NCI-H2081 treated with DMSO at 0.1 percent for 48 hours (cell line): ENCODE measurements around the gene LMLN.
"Not testable (repeated sequence)": the region's sequence is repeated elsewhere in the genome, so short reads cannot be mapped to it uniquely, and the experiment has no call there.

Experiments used
- DNase-seq: peaks from one replicate; lab custom pipeline; 2025; lab: John Stamatoyannopoulos, UW

Gene LMLN

GRCh38 chr3:197956626-197956988 is 3.4 kb upstream of the LMLN start:
- DNase-seq: no peak

DNA sequence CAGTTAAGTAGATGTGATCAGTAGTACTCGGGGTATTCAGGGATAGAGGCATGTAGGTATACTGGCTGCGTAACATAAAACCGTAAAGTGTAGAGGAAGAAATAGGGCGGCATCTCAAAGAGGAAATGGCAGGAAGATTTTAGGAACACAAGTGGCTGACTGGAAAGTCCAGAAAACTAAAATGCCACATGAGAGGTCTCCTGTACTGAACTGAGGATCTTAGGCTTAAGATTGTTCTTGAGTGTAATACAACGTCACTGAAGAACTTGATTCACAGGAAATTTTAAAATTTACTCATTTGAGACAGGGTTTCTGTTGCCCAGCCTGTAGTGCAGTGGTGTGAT is 2.3 kb upstream of the LMLN start:
- no peak for DNase-seq

- no peak for DNase-seq
Measured at GRCh38 chr3:197958346-197958745, 1.7 kb upstream of the LMLN start.

GRCh38 chr3:197958848-197959247 is 1.2 kb upstream of the LMLN start:
- DNase-seq: not testable (repeated sequence)

DNA sequence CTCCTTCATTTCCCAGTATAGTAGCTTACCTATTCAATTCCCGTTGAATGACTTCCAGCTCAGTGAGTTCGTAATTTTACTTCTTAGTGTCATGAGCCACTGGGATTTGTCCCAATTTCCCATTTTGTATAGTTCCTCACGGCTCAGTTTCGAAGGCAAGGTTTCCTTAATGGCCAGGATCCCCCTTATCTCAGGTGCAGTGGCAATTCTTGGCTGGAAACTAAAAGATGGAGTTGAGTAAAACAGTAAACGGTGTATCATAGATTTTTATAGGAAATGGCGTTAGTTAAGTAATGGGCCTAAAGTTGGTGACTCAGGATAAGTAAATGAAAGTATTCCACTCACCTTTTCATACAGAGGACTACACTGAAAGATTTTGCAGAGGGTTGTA is 522 bp upstream of the LMLN start:
- DNase-seq: no peak

- DNase-seq: no peak
Measured at GRCh38 chr3:197960694-197961581, 921 bp downstream of the LMLN start.

GRCh38 chr3:197961582-197961945 is 1.5 kb downstream of the LMLN start:
- DNase-seq: no peak

- no peak for DNase-seq
Measured at GRCh38 chr3:197963019-197963637, 3.1 kb downstream of the LMLN start.

- not testable (repeated sequence) for DNase-seq
Measured at GRCh38 chr3:197967337-197967989, 7.4 kb downstream of the LMLN start.

- no peak for DNase-seq
Measured at GRCh38 chr3:197970588-197970987, 10.6 kb downstream of the LMLN start.

- no peak for DNase-seq
Measured at GRCh38 chr3:197974016-197974415, 14.0 kb downstream of the LMLN start.

GRCh38 chr3:197975311-197975710 is 15.3 kb downstream of the LMLN start:
- no peak for DNase-seq

GRCh38 chr3:197983076-197983475 is 23.1 kb downstream of the LMLN start:
- DNase-seq: no peak

- no peak for DNase-seq
Measured at GRCh38 chr3:197989651-197990050, 29.6 kb downstream of the LMLN start.

GRCh38 chr3:197994736-197995135 is 34.7 kb downstream of the LMLN start:
- DNase-seq: no peak

DNA sequence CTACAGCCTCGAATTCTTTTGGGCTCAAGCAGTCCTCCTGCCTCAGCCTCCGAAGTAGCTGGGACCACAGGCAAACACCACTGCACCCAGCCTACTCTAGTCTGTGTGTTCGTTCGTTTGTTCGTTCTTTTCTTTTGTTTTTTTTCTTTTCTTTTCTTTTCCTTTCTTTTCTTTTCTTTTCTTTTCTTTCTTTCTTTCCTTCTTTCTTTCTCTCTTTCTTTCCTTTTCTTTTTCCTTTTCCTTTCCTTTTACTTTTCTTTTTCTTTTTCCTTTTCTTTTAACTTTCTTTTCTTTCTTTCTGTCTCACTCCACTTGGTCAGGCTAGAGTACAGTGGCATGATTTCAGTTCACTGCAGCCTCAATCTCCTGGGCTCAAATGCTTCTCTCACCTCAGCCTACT is 36.8 kb downstream of the LMLN start:
- no peak for DNase-seq

DNA sequence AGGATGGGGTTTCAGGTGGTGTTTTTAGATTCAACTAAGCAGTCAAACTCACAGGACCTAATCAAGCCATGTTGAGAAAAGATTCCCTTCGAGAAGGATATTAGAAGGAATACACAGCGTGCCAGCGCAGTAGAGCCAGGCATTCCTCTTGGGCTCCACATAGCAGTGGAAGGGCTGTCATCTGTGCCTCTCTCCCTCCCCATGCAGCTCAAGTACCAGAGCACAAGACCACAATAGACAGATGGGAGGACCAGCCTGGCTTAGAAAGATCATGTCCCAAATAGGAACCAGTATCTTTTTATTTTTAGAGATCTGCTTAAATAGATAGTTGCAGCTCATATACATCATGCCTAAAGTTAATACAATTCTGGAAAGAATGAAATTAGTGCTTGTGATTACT is 37.9 kb downstream of the LMLN start:
- DNase-seq: no peak

- no peak for DNase-seq
Measured at GRCh38 chr3:198017090-198017489, 57.1 kb downstream of the LMLN start.

GRCh38 chr3:198018416-198018815 is 58.4 kb downstream of the LMLN start:
- DNase-seq: no peak

GRCh38 chr3:198019115-198019514 is 59.1 kb downstream of the LMLN start:
- no peak for DNase-seq

- no peak for DNase-seq
Measured at GRCh38 chr3:198021320-198021719, 61.3 kb downstream of the LMLN start.

GRCh38 chr3:198022604-198023003 is 62.6 kb downstream of the LMLN start:
- no peak for DNase-seq

- DNase-seq: no peak
Measured at GRCh38 chr3:198025644-198026043, 65.6 kb downstream of the LMLN start.
